SK-N-SH treated with all-trans-retinoic acid at 6 μM for 48 hours (cell line): ENCODE data around the gene DCTN2.

ENCODE experiments used
- ARNTL ChIP-seq: fragments of 450-650 bp; formaldehyde crosslinking; IDR thresholded peaks from 2 replicates; pipeline ENCODE4 v1.5.0; 2020; ENCODE audit warnings: low read depth, mild to moderate bottlenecking, moderate library complexity, borderline replicate concordance
- BACH2 ChIP-seq: fragments of 250-450 bp; sonication (Bioruptor Pico); IDR thresholded peaks from 2 replicates; pipeline ENCODE4 v1.9.0; 2021; ENCODE audit warnings: mild to moderate bottlenecking, borderline replicate concordance
- ISL1 ChIP-seq: fragments of 250-450 bp; sonication (Bioruptor Pico); IDR thresholded peaks from 2 replicates; pipeline ENCODE4 v2.1.2; 2022; ENCODE audit warnings: mild to moderate bottlenecking, moderate library complexity
- PPARA ChIP-seq: fragments of 250-450 bp; sonication (Bioruptor Pico); IDR thresholded peaks from 2 replicates; pipeline ENCODE4 v1.5.0; 2020; ENCODE audit warnings: mild to moderate bottlenecking, borderline replicate concordance
- TSHZ2 ChIP-seq: fragments of 250-450 bp; sonication (Bioruptor Pico); IDR thresholded peaks from 2 replicates; pipeline ENCODE4 v1.5.0; 2020; ENCODE audit warnings: mild to moderate bottlenecking, moderate library complexity
- TF ChIP-seq, protein P1 (sequence below): fragments of 250-450 bp; sonication (Bioruptor Pico); IDR thresholded peaks from 2 replicates; pipeline ENCODE4 v1.8.0; 2021; ENCODE audit warnings: low read depth, mild to moderate bottlenecking, moderate library complexity, borderline replicate concordance
- TF ChIP-seq, protein P2 (sequence below): fragments of 250-450 bp; sonication (Bioruptor Pico); IDR thresholded peaks from 2 replicates; pipeline ENCODE4 v1.5.1; 2020; ENCODE audit warnings: low read depth, mild to moderate bottlenecking, moderate library complexity
- TF ChIP-seq, protein P3 (sequence below): fragments of 250-450 bp; sonication (Bioruptor Pico); IDR thresholded peaks from 2 replicates; pipeline ENCODE4 v1.8.0; 2020; ENCODE audit warnings: mild to moderate bottlenecking, moderate library complexity, borderline replicate concordance

DNA sequence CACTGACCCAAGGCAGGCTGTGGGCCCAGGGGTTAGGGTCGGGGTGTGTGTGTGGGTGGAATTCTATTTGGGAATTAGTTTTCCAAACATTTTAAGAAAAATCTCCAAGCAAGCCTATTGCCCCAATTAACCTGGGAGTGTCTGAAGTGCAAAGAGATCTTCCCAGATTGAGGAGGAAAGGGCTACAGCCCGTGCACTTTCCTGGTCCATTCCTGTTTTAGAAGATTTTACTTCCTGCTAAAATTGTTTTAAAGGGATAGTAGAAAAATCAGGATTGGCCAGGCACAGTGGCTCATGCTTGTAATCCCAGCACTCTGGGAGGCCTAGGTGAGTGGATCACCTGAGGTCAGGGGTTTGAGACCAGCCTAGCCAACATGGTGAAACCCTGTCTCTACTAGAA lies 5.3 kb downstream of the DCTN2 start:
- TF ChIP-seq ISL1 (CRISPR knock-in tag): no peak
- TF ChIP-seq PPARA (CRISPR knock-in tag): no peak
- TF ChIP-seq, protein P1, sequence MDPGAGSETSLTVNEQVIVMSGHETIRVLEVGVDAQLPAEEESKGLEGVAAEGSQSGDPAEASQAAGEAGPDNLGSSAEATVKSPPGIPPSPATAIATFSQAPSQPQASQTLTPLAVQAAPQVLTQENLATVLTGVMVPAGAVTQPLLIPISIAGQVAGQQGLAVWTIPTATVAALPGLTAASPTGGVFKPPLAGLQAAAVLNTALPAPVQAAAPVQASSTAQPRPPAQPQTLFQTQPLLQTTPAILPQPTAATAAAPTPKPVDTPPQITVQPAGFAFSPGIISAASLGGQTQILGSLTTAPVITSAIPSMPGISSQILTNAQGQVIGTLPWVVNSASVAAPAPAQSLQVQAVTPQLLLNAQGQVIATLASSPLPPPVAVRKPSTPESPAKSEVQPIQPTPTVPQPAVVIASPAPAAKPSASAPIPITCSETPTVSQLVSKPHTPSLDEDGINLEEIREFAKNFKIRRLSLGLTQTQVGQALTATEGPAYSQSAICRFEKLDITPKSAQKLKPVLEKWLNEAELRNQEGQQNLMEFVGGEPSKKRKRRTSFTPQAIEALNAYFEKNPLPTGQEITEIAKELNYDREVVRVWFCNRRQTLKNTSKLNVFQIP: no peak
- TF ChIP-seq TSHZ2: no peak
- TF ChIP-seq, protein P2, sequence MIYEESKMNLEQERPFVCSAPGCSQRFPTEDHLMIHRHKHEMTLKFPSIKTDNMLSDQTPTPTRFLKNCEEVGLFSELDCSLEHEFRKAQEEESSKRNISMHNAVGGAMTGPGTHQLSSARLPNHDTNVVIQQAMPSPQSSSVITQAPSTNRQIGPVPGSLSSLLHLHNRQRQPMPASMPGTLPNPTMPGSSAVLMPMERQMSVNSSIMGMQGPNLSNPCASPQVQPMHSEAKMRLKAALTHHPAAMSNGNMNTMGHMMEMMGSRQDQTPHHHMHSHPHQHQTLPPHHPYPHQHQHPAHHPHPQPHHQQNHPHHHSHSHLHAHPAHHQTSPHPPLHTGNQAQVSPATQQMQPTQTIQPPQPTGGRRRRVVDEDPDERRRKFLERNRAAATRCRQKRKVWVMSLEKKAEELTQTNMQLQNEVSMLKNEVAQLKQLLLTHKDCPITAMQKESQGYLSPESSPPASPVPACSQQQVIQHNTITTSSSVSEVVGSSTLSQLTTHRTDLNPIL (CRISPR knock-in tag): no peak
- TF ChIP-seq, protein P3, sequence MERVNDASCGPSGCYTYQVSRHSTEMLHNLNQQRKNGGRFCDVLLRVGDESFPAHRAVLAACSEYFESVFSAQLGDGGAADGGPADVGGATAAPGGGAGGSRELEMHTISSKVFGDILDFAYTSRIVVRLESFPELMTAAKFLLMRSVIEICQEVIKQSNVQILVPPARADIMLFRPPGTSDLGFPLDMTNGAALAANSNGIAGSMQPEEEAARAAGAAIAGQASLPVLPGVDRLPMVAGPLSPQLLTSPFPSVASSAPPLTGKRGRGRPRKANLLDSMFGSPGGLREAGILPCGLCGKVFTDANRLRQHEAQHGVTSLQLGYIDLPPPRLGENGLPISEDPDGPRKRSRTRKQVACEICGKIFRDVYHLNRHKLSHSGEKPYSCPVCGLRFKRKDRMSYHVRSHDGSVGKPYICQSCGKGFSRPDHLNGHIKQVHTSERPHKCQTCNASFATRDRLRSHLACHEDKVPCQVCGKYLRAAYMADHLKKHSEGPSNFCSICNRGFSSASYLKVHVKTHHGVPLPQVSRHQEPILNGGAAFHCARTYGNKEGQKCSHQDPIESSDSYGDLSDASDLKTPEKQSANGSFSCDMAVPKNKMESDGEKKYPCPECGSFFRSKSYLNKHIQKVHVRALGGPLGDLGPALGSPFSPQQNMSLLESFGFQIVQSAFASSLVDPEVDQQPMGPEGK: no peak
- no peak for TF ChIP-seq ARNTL
- no peak for TF ChIP-seq BACH2 (CRISPR knock-in tag)
